Endodermal cell (in vitro differentiated cells): ENCODE results near the gene PLEKHO2. TPM values are rescaled to one million over a fixed set of nuclear protein-coding genes. Genes with fewer than 3 reads are reported as not detected.
A peak's percentile ranks its signal among the peaks of the same experiment; 100 is the strongest.

ENCODE experiments used
- DNase-seq: peaks from one replicate; pipeline ENCODE4 v3.0.0-alpha.2; 2017
- H3K27ac ChIP-seq: 2 replicates; pipeline ENCODE4 v1.5.1; 2013; ENCODE audit warnings: mild to moderate bottlenecking, low read depth, low read length, moderate library complexity
- H3K27me3 ChIP-seq: 2 replicates; pipeline ENCODE4 v1.6.1; 2013; ENCODE audit warnings: mild to moderate bottlenecking, low read length, moderate library complexity; ENCODE audit not compliant: insufficient read depth, control insufficient read depth, poor library complexity, severe bottlenecking
- H3K36me3 ChIP-seq: 2 replicates; pipeline ENCODE4 v1.7.0; 2013; ENCODE audit warnings: mild to moderate bottlenecking, low read length, moderate library complexity; ENCODE audit not compliant: control insufficient read depth, insufficient read depth
- H3K4me1 ChIP-seq: one replicate; pipeline ENCODE4 v1.7.0; 2013; ENCODE audit warnings: low read length; ENCODE audit not compliant: control insufficient read depth, insufficient read depth
- H3K4me3 ChIP-seq: 2 replicates; pipeline ENCODE4 v1.5.1; 2013; ENCODE audit warnings: mild to moderate bottlenecking, low read length, moderate library complexity
- H3K9ac ChIP-seq: 2 replicates; pipeline ENCODE4 v1.6.1; 2013; ENCODE audit warnings: mild to moderate bottlenecking, low read length, moderate library complexity; ENCODE audit not compliant: poor library complexity, severe bottlenecking; ENCODE audit errors: extremely low read depth
- H3K9me3 ChIP-seq: 2 replicates; pipeline ENCODE4 v1.6.1; 2013; ENCODE audit warnings: mild to moderate bottlenecking, low read length, moderate library complexity; ENCODE audit not compliant: control insufficient read depth
- H3K27ac Mint-ChIP-seq: 2 replicates; pipeline ENCODE4 v1.8.0; 2020; ENCODE audit warnings: mixed read lengths
- H3K27me3 Mint-ChIP-seq: 2 replicates; pipeline ENCODE4 v1.8.0; 2021; ENCODE audit warnings: mild to moderate bottlenecking, mixed read lengths; ENCODE audit not compliant: insufficient read depth
- H3K36me3 Mint-ChIP-seq: 2 replicates; pipeline ENCODE4 v1.8.0; 2020; ENCODE audit warnings: low read depth, mixed read lengths
- H3K4me1 Mint-ChIP-seq: 2 replicates; pipeline ENCODE4 v1.8.0; 2020; ENCODE audit warnings: mixed read lengths
- H3K4me3 Mint-ChIP-seq: 2 replicates; pipeline ENCODE4 v1.8.0; 2020; ENCODE audit warnings: mild to moderate bottlenecking, moderate library complexity, mixed read lengths
- H3K9me3 Mint-ChIP-seq: 2 replicates; pipeline ENCODE4 v1.8.0; 2020; ENCODE audit warnings: mild to moderate bottlenecking, mixed read lengths
- WGBS, 2 experiments: methylation state at CpG; one replicate each; pipeline versions ENCODE4 v1.1.5 to v1.1.7; 2013; ENCODE audit warnings: missing lambda C conversion rate in 2 of 2, mixed read lengths in 1 of 2; ENCODE audit not compliant: insufficient coverage in 1 of 2, insufficient read length in 1 of 2; 5-methylcytosine and 5-hydroxymethylcytosine counted together
- total RNA-seq, 2 donors: library from RNA; stranded (reverse); fragmentation: NEBNext Ultra II Directional in 1 of 2; extraction: Animal tissue kit (Norgen Biotek cat#: 25700) in 1 of 2; gene quantifications; 2 replicates in 1 of 2; 3 replicates in 1 of 2; pipeline ENCODE4 v1.2.1, GENCODE V29; 2021
- TF ChIP-seq, protein P1 (sequence below): fragments of 200-600 bp; sonication (generic); conservative IDR thresholded peaks from 2 replicates; pipeline ENCODE4 v1.5.0; 2021; ENCODE audit warnings: antibody characterized with exemption, mild to moderate bottlenecking

The PLEKHO2 gene
- total RNA-seq, 2 donors from 2014 or later, result 10.2 to 12.9 TPM

DNA sequence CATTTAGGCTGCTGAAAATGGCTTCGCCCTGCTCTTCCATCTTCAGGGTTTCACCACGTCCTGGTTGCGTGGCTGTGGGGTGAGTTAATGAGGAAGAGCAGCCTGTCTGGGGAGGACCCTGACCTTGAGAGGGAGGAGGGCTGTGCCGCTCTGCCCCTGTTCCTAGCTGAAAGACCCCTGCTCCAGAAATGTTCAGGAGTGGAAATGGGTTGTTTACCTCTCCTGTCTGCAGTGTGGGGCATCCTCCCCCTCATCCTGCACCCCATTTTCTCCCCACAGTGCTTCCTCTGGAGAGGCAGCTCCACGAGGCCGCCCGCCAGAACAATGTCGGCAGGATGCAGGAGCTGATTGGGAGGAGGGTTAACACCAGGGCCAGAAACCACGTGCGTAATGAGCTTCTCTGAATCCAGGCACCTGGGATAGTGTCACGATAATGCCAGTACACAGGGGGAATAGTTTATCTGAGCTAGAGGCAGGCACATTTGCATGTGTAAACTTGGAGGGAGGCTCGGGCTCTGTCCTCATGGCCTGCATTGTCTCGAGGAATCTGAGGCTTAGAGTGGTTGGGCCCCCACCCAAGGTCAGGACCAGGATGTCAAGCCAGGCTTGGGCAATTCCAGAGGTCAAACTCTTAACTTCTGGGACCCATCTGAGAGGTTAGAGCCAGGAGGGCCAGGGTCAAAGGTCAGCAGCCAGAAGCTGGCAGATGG lies 74.0 kb downstream of the PLEKHO2 start:
- H3K27me3 Mint-ChIP-seq, result peaks cover 17% of the 10 kb centered on the region
- peaks cover 20% of the 10 kb centered on the region for H3K36me3 Mint-ChIP-seq
- DNase-seq, result peak; percentile 79
- Histone ChIP-seq H3K36me3 (peaks cover 57% of the 10 kb centered on the region), H3K4me3 (peak overlapping the region; percentile 39), H3K4me1 (peaks cover 25% of the 10 kb centered on the region), H3K27me3 (peaks cover 2% of the 10 kb centered on the region), H3K9me3 (no peaks in the 10 kb centered on the region), H3K9ac (peak overlapping the region; percentile 41), H3K27ac (no peak overlapping the region)
- TF ChIP-seq, protein P1, sequence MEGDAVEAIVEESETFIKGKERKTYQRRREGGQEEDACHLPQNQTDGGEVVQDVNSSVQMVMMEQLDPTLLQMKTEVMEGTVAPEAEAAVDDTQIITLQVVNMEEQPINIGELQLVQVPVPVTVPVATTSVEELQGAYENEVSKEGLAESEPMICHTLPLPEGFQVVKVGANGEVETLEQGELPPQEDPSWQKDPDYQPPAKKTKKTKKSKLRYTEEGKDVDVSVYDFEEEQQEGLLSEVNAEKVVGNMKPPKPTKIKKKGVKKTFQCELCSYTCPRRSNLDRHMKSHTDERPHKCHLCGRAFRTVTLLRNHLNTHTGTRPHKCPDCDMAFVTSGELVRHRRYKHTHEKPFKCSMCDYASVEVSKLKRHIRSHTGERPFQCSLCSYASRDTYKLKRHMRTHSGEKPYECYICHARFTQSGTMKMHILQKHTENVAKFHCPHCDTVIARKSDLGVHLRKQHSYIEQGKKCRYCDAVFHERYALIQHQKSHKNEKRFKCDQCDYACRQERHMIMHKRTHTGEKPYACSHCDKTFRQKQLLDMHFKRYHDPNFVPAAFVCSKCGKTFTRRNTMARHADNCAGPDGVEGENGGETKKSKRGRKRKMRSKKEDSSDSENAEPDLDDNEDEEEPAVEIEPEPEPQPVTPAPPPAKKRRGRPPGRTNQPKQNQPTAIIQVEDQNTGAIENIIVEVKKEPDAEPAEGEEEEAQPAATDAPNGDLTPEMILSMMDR, result no peak
- WGBS, 2 experiments, result 48 to 56% methylated on average over 9 to 13 of the region's 13 CpGs
- peaks cover 52% of the 10 kb centered on the region for H3K4me1 Mint-ChIP-seq
- H3K4me3 Mint-ChIP-seq, result peak overlapping the region; percentile 19
- peak overlapping the region; percentile 91 for H3K27ac Mint-ChIP-seq
- H3K9me3 Mint-ChIP-seq, result no peaks in the 10 kb centered on the region

DNA sequence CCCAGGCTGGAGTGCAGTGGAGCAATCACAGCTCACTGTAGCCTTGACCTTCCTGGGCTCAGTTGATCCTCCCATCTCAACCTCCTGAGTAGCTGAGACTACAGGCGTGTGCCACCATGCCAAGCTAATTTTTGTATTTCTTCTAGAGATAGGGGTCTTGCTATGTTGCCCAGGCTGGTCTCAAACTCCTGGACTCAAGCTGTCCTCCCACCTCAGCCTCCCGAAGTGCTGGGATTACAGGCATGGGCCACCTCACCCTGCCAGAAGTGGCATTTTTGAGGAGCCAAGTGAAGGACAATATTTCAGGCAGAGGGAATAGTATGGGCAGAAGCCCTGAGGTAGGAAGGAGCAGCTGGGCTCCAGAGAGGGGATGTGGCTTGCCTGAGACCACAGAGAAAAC lies 74.7 kb downstream of the PLEKHO2 start:
- no peaks in the 10 kb centered on the region for H3K9me3 Mint-ChIP-seq
- no peak overlapping the region for H3K4me3 Mint-ChIP-seq
- no peak overlapping the region for H3K27ac ChIP-seq
- peaks cover 10% of the 10 kb centered on the region for H3K27me3 Mint-ChIP-seq
- peaks cover 22% of the 10 kb centered on the region for H3K36me3 Mint-ChIP-seq
- 92 to 100% methylated on average over 2 of the region's 2 CpGs for WGBS, 2 experiments
- no peaks in the 10 kb centered on the region for H3K9me3 ChIP-seq
- no peaks in the 10 kb centered on the region for H3K27me3 ChIP-seq
- TF ChIP-seq, protein P1, result no peak
- peaks cover 25% of the 10 kb centered on the region for H3K4me1 ChIP-seq
- H3K36me3 ChIP-seq, result peaks cover 59% of the 10 kb centered on the region
- H3K4me3 ChIP-seq, result no peak overlapping the region
- no peak for DNase-seq
- no peak overlapping the region for H3K27ac Mint-ChIP-seq
- H3K9ac ChIP-seq, result no peak overlapping the region
- H3K4me1 Mint-ChIP-seq, result peaks cover 48% of the 10 kb centered on the region

DNA sequence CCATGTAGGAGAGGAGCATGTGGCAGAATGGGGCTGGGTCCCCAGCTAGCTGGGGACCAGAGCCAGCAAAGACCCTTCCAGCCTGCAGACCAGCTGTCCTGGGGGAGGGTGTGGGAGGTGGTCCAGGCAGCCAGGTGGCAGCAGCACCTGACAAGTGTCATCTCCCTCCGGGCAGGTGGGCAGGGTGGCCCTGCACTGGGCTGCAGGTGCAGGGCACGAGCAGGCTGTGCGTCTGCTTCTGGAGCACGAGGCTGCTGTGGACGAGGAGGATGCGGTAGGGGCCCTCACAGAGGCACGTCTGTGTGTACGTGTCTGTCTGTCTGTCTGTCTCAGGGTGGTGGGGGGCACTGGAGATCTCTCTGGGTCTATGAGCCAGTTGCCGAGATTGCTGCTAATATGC lies 75.5 kb downstream of the PLEKHO2 start:
- WGBS, 2 experiments, result 95 to 98% methylated on average over 9 of the region's 9 CpGs
- Histone ChIP-seq H3K9me3 (no peaks in the 10 kb centered on the region), H3K27ac (no peak overlapping the region), H3K27me3 (no peaks in the 10 kb centered on the region), H3K9ac (no peak overlapping the region), H3K4me1 (peaks cover 25% of the 10 kb centered on the region), H3K4me3 (no peak overlapping the region), H3K36me3 (peaks cover 68% of the 10 kb centered on the region)
- H3K9me3 Mint-ChIP-seq, result no peaks in the 10 kb centered on the region
- no peak for DNase-seq
- H3K27ac Mint-ChIP-seq, result no peak overlapping the region
- peaks cover 27% of the 10 kb centered on the region for H3K36me3 Mint-ChIP-seq
- no peak overlapping the region for H3K4me3 Mint-ChIP-seq
- TF ChIP-seq, protein P1, result no peak
- peaks cover 45% of the 10 kb centered on the region for H3K4me1 Mint-ChIP-seq
- peaks cover 6% of the 10 kb centered on the region for H3K27me3 Mint-ChIP-seq

Other genes with a start within 250 kb of the PLEKHO2 start
- gene RBPMS2, start 66.3 kb upstream of the PLEKHO2 start, total RNA-seq, result 100 to 1,000 TPM in 1 of 2 donors, 10 to 100 TPM in 1; 86.0 to 131 TPM
- 10 to 100 TPM; 60.7 to 64.6 TPM for gene PIF1, start 16.3 kb upstream of the PLEKHO2 start, total RNA-seq
- gene ANKDD1A, start 70.0 kb downstream of the PLEKHO2 start, total RNA-seq, result 10 to 100 TPM; 22.5 to 30.0 TPM
- gene SPG21, start 148.0 kb downstream of the PLEKHO2 start, total RNA-seq, result 10 to 100 TPM; 77.0 to 96.1 TPM
- gene MTFMT, start 187.7 kb downstream of the PLEKHO2 start, total RNA-seq, result 10 to 100 TPM; 17.8 to 23.2 TPM
- not detected for gene SLC51B, start 203.5 kb downstream of the PLEKHO2 start, total RNA-seq
- gene RASL12, start 226.1 kb downstream of the PLEKHO2 start, total RNA-seq, result 10 to 100 TPM; 27.2 TPM
- not detected for gene KBTBD13, start 234.8 kb downstream of the PLEKHO2 start, total RNA-seq